ENCODE measurements around the gene SMO.

Gene SMO

DNA sequence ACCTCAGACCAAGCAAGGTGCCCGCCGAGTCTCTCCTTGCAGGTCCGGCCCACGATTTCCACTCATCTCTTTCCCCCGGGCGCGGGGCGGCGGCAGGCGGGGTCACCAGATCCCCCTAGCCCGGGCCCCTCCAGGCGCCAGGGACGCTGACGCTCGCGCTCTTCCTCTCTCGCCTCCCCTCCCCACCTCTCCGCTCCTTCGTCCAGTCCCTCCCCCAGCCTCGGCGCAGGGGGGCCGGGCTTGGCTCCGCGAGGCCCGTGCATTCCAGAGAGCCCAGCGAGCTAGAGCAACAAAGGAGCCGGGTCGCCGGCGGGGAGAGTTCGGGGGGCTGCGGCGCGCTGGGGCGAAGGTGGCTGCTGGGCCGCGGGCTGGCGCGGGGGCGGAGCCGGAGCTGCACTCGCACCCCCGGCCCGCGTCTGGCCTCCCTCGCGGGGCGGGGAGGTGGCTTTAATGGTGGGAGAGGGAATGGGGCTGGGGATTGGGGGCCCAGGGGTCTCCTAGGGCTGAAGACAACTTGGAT, at the start of gene SMO:
SMO (plus strand) TSS at position 262 of the 520 bp plus-strand sequence. CDS start 519 bp downstream, outside the sequence.
- peak; percentile 66 for DNase-seq

DNA sequence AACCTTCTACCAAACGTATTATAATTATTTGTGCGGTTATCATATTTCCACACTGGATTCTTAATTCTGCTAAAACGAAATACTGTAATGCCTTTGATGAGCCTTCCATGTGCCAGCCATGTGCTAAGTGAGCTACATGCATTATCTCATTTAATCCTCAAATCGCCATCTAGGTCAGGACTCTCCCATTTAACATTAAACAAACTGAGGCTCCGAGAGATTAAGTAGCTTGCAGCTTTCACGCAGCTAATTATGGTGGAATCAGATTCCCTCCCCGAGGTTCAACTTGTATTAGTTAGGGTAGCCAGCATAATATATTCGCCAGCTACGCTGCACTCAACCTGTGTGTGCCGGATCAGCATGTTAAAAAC, 44.7 kb upstream of the SMO start:
- DNase-seq, result peak; percentile 50

DNA sequence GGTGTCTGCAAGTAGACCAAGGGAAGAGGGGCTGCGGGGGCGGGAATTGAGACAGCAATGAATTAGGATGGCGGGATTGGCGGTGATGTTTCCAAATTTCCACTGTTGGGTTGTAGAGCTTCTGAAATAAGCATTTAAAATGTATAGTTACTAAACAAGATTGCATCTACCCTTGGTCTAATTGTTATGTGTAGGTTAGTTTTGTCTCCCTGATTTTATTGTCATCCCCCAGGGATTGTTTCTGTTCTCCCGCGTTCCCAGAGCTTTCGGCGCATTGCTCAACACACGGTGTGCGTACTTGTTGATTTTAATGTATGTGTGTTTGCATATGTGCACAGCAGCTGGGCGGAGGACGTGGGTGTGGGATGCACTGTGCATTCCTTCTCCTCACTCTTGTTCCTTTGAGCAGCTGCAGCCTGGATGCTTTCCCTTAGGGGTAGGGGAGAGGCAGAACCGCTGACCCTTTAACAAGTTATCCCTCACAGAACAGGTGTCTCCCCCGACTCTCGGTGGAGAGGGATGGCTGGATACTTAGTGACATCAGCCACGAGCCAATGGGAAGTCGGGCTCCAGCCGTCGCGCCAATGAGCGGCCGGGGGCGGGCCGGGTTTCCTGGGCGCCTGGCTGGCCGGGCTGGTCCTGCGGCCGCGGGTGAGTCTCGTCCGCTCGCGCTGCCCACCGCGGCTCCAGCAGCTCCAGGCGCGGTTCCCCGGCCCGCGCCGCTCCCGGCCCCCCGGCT, 44.2 kb upstream of the SMO start, which contains the start of gene TSPAN33:
TSPAN33 (plus strand) TSS at position 613 of the 739 bp plus-strand sequence. CDS start 274 bp downstream, outside the sequence.
- DNase-seq, result peak; percentile 92

DNA sequence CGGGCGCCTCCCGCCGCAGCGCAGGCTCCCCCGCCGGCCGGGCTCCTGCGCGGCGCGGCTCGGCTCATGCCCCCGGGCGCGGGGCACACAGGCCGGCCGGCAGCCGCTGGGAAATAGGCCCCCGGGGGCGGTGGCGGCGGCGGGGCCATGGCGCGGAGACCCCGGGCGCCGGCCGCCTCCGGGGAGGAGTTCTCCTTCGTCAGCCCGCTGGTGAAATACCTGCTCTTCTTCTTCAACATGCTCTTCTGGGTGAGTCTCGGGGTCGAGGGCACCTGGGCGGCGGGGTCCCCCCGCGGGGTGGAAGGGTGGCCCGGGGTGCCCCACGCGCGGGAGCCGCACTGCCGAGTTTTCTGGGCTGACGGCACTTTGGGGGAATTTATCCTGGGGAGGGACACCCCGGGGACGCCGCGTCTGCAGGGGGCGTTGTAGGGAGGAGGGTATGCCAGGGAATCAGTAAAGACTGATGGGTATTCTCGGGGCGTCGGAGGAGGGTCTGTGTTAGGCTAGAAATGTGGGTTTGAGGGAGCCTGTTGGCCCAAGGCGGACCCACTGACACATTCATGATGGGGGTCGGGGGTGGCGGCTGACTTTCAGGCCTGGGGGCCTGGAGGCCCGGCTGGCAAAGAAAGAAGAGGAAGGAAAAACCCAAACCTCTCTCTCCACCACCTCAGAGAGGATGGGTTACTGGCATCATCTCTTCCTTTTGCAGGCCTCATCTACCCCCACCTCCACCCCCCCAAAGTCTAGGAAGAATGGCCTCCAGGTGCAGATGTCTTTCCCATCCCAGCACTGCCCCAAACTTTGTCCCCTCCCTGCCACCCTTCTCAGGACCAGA, 43.4 kb upstream of the SMO start:
- DNase-seq, result peak; percentile 48

DNA sequence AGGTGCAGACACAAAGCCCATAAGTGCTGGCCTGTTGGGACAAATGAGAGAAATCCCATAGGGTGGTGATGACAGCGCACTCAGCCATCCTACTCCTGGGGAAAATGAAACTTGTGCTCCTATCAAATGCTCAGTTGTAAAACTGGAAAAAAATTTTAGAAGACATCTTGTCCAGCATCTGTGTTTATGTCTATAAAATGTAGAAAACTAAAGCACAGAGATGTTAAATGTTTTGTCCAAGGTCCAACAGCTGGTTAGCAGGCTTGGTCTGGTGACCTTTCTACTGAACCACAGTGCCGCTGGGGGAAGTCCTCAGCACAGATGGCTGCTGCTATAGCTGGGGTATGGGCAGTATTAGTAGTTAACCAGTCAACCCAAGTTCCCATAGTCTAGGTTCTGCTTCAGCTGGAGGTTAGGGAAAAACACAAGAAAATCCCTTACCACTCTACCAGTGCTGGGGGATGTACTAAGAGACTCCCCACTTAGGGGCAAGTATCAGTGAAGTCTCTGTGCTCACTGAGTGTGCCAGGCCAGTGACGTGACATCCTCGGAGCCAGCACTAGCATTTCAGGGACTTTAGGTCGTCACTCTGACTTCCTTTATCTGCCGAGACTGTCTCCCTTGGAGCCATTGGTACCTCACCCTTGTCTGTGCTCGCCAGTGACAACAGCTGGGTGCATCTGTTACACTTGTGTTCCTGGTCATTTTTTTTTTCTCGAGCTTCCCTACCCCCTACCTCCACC, 42.0 kb upstream of the SMO start:
- DNase-seq, result no peak

DNA sequence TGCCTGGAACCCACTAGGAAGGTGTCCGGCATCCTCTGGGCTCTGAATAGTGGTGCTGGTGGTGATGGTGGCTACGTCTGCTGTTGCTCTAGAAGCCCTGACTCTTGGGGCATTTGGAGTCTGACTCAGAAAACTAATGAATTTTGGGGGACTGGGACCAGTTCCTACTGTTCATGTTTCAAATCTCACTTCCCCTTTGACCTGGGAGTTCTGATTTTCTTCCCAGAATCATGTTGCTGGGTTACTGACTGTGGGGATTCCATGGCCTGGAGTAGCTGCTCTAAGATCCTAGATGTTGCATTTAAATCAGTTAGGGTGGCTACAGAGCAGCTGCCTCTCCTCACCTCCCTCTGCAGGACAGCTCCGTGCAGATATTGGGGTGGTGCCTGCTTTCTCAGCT, 40.7 kb upstream of the SMO start:
- no peak for DNase-seq

DNA sequence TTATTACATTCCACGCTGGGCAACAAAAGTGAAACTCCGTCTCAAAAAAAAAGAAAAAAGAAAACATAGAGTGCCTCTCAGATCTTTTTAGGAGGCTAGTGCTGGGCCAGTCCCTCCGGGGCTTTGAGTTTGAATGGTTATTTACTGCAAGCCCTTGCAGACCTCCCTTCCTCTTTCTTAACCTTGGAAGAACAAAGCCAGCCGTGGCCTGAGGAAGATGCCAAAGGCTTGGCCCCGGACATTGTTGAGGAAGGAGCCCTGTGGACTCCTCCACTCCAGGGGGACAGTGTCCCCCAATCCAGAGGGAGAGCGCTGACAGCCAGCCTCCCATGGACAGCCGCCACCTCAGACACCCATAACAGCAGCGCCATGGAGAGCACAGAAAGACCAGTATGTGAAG, 38.9 kb upstream of the SMO start:
- DNase-seq, result no peak

DNA sequence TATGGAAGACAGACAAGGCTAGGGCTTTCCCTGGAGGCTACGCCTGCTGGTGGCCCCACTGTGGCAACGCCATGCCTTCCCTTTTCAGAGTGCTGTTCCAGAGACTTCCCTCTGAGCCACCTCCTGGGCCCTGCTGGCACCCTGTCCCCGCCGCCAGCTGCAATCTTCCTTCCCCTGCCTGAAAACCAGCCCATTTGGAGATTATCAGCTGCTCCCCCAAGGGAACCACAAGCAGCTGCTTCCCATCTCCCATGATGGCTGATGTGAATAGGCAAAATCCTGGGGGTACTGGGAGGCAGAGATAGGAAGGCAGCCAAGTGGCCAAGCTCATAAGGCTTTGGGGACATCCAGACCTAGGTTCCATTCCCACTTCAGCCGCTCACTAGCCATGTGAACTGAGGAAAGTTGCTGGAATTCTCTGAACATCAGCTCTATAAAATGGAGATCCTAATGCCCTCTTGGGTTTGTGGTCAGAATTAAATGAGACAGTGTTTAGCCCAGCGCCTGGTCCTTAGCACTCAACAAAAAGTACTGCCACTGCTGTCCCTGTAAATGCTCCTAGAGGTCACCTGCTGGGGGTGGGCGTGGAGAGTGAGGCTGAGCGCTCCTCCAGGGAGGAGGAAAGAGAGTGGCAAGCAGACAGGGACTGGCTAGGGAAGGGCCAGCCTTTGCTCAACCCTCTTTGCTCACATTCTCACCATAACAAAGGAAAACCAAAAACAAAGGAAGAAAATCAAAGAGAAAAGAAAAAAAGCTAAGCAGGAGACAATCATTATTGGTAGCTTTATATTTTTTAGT, 38.0 kb upstream of the SMO start:
- DNase-seq, result no peak

DNA sequence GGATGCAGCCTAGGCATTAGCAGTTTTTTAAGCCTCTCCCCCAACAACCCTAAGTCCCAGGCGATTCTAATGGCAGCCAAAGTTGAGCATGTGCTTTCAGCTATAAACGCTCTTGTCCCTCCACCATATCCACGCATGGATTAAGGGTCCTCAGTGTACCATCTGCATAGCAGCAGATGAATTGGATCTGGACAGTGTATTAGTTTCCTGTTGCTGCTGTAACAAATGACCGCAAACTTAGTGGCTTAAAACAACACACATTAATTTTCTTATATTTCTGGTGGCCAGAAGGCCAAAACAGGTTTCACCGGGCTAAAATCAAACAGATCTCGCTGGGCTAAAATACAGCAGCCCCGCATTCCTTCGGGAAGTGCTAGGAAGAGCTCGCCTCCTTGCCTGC, 30.8 kb upstream of the SMO start:
- DNase-seq, result no peak

DNA sequence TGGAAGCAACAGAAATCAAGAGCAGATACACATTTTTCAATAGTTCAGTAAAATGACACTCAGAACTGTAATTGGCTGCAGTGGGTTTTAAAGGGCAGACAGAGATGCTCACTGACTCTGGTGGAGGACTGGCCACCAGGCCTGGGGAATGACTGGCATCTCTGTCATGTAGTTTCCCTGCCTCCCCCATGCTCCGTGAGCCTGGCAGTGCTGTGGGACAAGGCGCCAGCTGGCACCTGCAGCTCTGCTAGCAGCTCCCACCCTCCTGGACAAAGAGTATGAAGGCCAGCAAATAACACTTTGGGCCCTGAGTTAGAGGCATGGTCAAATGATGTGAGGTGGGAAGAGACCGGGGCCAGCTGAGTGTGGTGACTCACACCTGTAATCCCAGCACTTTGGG, 28.9 kb upstream of the SMO start:
- no peak for DNase-seq

DNA sequence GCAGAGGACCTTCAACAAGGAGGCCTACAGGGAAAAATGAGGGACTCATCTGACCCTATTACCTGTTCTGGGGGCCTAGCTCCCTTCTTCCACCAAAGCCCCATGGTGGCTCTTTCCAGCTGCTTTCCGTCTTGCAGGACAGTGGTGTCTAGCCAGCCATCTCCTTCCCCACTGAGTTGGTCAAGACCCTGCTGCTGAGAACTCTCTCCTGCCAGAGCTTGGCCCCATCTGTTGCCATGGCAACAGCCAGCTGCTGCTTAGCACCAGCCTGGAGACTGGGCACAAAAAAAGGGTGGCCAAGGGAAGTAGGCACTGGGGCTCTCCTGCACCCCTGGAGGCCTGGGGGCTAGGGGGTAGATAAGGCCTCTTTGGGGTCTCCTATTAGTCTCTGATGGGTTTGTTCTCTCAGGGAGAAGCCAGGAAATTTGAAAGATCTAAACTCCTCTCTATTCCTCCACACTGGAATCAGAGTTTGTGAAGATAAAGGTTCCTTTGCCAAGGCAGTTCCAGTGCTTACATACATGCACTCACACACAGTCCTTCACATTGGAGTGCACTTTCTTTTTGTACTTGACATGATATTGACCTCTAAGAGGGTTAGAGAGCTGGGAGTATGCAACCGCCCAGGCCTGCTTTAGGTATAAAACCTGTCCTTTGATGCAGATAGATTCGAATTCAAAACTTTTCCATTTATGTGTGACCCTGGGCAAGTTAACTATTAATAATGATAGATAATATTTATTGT, 28.1 kb upstream of the SMO start:
- DNase-seq, result peak; percentile 80

DNA sequence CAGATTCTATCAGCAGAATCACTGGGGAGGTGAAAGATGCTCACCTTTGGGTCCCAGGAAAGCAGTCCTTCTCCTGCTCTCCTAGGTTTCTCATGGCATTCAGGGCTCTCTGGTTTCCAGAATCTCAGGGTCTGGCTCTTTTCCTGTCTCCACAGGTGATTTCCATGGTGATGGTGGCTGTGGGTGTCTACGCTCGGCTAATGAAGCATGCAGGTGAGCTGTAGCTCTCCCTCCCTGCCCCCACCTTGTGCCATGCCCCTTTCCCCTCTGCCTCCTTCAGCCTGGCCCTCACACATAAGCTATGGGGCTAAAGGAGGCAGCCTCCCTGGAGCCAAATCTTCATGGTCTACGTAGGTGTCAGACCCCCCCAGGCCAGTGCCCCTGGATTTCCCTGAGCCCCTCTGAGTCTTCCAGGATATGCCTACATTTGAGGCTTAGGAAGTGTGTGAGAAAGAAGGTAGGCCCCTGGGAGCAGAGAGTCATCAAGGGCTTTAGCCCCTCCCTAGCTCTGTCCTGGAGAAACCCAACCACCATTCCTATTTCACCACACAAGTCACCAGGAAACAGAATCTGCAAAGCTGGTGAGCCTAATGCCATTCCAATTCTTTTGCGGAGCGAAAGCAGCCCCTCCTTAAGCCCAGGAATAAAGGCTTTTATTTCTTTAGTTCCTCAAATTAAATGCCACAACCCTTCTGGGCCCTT, 26.8 kb upstream of the SMO start:
- no peak for DNase-seq

DNA sequence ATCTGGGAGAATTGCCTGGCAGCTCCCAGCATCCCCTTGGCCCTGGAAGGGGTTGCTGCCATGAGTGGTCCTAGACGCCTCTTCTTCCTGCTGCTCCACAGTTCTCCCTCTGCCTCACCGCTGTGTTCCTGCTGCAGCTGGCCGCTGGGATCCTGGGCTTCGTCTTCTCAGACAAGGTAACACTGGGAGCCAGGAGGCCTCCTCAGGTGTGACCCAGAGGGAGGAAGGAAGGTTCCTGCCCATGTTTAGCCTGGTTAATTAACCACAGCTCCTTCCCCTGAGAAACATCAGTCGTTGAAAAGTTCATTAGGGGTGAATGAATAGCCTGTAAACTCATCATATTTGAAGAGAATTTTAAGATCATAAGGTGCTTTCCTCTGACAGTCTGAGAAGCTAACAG, 25.7 kb upstream of the SMO start:
- no peak for DNase-seq

DNA sequence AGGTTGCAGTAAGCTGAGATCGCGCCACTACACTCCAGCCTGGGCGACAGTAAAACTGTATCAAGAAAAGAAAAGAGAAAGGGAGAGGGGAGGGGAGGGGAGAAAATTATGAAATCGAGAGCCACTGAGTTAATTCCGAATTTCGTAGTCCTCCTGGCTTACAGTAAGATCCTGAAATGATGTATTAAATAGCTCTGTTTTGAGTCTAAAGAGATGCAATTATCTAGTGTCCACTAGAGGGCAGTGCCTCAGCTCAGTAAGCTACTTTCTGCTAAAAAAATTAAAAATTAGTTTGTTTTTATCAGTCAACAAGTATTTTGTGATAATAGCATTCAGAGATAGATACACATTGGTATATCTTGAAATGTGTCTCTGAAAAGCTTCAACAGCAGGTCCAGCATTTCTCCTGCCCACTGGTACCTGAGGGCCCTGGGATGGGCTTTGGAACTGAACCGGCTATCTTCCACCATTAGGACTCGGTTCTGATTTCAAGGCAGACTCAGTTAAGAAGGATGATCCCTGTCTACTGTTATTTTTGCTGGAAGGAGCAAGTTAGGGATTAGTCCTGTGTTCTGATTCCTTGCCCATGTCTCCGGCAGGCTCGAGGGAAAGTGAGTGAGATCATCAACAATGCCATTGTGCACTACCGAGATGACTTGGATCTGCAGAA, 24.4 kb upstream of the SMO start:
- peak; percentile 76 for DNase-seq

DNA sequence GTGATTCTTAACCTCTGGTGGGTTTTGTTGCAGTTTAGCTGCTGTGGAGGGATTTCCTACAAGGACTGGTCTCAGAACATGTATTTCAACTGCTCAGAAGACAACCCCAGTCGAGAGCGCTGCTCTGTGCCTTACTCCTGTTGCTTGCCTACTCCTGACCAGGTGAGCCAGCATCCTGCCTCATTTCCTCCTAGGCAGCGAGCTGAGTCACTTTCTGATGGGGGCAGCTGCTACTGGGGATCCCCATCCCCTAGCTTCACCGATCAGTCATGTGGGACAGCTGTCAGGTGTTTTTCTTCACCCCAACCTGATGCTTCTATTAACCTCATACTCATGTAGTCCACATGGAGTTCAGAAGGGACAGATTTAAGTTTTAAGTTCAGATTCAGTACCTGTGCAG, 21.7 kb upstream of the SMO start:
- no peak for DNase-seq

DNA sequence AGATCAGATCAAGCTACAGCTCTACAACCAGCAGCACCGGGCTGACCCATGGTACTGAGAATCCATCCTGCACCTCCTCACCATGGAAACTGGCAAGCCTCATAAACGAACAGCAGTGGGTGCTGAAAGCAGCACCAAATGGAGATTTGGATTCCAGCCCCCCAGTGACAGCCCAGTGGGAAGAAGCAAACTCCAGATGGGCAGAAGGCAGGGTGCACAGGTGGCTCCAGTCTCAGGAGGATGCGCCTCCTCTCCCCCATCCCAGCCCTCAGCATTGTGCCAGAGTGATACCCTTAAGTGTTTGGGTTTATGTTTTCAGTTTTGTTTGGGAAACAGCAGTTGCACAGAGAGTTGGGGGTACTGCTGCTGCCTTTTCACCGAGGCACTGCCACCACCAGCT, 20.6 kb upstream of the SMO start:
- no peak for DNase-seq

DNA sequence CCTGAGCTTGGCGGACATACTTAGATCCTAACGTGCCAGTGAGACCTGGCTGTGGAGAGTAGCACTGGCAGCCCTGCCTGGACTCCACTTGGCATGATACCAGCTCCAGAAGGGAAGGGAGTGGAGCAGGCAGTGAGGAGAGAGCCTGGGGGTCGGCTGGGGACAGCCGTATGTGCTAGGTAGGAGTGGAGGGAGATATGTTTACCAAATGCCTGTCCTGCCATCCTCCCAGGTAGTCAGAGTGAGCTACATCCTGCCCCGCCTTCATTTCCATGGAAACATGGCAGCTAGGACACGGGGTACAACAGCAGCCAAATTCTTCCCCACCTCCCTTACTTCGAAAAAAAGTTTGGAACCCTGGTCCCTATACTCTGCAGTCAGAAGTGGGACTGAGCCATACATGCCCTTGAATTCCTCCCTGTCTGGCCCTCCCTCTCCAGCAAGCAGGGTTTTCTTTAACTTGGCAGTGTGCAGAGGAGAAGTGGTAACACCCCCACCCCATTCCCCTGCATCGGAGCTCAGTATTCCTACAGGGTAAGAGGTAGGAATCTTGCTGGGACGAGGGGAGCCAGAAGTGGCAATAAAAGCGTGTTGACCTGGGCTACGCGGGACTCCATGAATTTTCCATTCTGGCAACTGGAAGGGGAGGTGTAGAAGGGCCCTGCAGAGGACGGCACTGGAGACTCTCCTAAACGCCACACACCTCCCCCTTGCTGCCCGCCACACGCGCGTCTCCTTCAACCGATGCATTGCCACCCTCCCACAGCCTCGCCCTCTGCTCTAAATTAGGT, 20.0 kb upstream of the SMO start:
- no peak for DNase-seq

DNA sequence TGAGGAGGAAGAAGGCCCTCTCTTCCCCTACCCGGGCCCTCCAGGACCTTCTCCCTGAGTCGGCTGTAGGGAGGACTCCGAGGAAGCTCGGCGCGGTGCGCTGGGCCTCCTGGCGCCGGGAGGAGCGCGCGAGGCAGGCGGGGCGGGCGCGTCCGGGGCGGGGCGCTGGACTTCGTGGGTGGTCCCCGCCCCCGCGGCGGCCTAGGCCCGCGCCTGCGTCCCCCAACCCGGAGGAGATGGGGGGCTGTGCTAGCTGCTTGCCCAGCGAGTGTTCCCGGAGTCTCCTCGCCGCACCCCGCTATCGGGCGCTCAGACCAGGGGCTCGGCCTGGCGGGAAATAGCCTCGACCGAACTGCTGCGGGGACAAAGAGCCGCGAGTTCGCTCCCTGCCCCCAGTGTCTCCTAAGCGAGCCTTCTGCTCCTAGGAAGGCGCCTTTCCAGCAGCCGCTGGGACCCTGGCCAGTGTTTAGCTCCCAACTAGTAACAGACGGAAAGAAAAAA, 19.2 kb upstream of the SMO start:
- no peak for DNase-seq

DNA sequence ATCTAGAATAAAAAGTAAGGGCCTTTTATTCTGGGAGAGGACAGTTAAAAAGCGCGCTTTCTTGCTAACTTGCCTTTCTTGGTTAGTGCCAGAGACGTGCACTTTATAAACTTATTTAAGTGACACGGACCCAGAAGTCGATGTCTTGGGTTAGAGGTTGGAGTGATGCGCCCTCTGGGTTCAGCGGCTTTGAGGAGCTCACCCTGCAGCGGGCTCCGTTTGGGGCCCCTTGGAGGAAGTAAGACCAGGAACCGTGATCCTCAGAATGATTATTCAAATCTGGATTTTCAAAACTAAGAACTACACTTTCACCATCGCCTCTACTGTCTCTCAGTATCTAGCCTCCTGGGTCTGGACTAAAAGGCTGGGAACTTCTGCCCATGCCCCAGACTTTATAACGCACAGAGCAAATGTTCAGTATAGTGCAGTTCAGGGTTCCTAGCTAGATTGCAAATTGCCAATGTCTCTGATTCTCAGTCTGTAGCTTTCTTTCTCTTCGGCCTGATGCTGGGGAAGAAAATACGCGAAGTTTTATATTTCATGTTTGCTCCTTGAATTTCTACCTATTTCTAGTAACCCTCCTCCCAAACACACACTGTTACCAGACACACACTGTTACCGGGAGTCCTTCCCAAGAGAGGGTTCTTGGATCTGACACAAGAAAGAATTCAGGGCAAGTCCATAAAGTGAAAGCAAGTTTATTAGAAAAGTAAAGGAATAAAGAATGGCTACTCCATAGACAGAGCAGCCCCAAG, 18.6 kb upstream of the SMO start:
- DNase-seq, result no peak

Measured in DMS53 (cell line).